Inferior parietal cortex (tissue), 1 donor: ENCODE measurements around the gene GPSM3.
"Not testable (repeated sequence)": the region's sequence is repeated elsewhere in the genome, so short reads cannot be mapped to it uniquely, and the experiment has no call there.

ENCODE experiments used
- DNase-seq: peaks from one replicate; pipeline ENCODE4 v3.0.0-alpha.2; 2016; ENCODE audit errors: extremely low spot score

The GPSM3 gene

GRCh38 chr6:32187725-32188380 is 4.6 kb downstream of the GPSM3 start:
- not testable (repeated sequence) for DNase-seq

- DNase-seq = no peak
Measured at GRCh38 chr6:32187009-32187709, 5.3 kb downstream of the GPSM3 start.

- not testable (repeated sequence) for DNase-seq
Measured at GRCh38 chr6:32186151-32186840, 6.1 kb downstream of the GPSM3 start.

- DNase-seq = not testable (repeated sequence)
Measured at GRCh38 chr6:32185681-32186131, 6.7 kb downstream of the GPSM3 start.

- DNase-seq = no peak
Measured at GRCh38 chr6:32184084-32184640, 8.3 kb downstream of the GPSM3 start, which contains the start of gene AGER. Gene AGER, minus strand, starts transcription at chr6:32184253. Its CDS starts 31 bp downstream, at chr6:32184222.

GRCh38 chr6:32183483-32184083 is 8.9 kb downstream of the GPSM3 start:
- no peak for DNase-seq

GRCh38 chr6:32183030-32183429 is 9.4 kb downstream of the GPSM3 start:
- DNase-seq = no peak

- DNase-seq = no peak
Measured at GRCh38 chr6:32182555-32182981, 9.9 kb downstream of the GPSM3 start.

- DNase-seq = no peak
Measured at GRCh38 chr6:32181915-32182529, 10.4 kb downstream of the GPSM3 start.

- no peak for DNase-seq
Measured at GRCh38 chr6:32181148-32181702, 11.2 kb downstream of the GPSM3 start.

GRCh38 chr6:32179766-32180405 is 12.6 kb downstream of the GPSM3 start:
- DNase-seq = no peak

GRCh38 chr6:32178547-32179440 is 13.6 kb downstream of the GPSM3 start:
- DNase-seq = no peak

- peak; percentile 100 for DNase-seq
Measured at GRCh38 chr6:32177788-32178546, 14.5 kb downstream of the GPSM3 start, which contains the start of gene RNF5. Gene RNF5, plus strand, starts transcription at chr6:32178405. Its CDS starts 107 bp downstream, at chr6:32178512.

GRCh38 chr6:32177183-32177787 is 15.2 kb downstream of the GPSM3 start:
- DNase-seq = no peak

- DNase-seq = peak; percentile 41
Measured at GRCh38 chr6:32176476-32177182, 15.8 kb downstream of the GPSM3 start.

- peak; percentile 96 for DNase-seq
Measured at GRCh38 chr6:32175711-32176475, 16.6 kb downstream of the GPSM3 start, which contains the start of gene AGPAT1. Gene AGPAT1, minus strand, starts transcription at chr6:32176084. Its CDS starts 4,588 bp downstream, at chr6:32171496.

GRCh38 chr6:32175322-32175710 is 17.1 kb downstream of the GPSM3 start:
- DNase-seq = no peak
